Measurements from ENCODE around the gene GCK.

DNA sequence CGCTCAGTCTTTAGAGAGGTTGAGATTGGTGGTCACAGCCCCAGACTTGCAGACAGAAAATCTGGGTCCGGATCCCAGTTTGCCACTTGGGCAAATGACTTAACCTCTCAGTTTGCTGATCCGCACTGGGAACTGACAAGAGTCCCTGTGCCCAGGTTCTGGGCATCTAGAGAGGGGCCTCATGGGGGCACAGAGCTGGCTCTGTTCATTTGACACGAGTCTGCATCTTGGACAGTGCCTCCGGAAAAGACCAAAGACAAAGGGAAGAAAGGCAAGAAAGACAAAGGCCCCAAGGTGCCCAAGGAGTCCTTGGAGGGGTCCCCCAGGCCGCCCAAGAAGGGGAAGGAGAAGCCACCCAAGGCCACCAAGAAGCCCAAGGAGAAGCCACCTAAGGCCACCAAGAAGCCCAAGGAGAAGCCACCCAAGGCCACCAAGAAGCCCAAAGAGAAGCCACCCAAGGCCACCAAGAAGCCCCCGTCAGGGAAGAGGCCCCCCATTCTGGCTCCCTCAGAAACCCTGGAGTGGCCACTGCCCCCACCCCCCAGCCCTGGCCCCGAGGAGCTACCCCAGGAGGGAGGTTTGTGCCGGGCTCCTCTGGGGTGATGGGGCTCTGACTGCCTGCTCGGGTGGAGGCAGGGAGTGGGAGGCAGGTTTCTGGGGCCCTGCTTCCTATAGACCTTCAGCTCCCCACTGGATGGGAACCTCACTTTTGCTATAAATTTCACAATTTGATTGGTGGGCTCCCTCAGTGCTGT is 82.8 kb downstream of the GCK start:
- TF ChIP-seq CTCF (IDR thresholded peaks at IDR 0.05; ENCODE audit: insufficient read depth, low read length, poor library complexity, severe bottlenecking) (no peak), EZH2phosphoT487 (conservative IDR thresholded peaks at IDR 0.05; ENCODE audit: low read length) (no peak)
